H1 (cell line): ENCODE data around the gene FANCI. TPM values are rescaled to one million over a fixed set of nuclear protein-coding genes. Genes with fewer than 3 reads are reported as not detected.

ENCODE experiments used
- CBX5 ChIP-seq: fragments of 300-800, 300-1000 bp; sonication (generic); IDR thresholded peaks from 2 replicates; pipeline ENCODE4 v1.7.1; 2016; ENCODE audit warnings: antibody characterized with exemption, low read length, low read depth
- POLR2AphosphoS5 ChIP-seq: IDR thresholded peaks from 2 replicates; pipeline ENCODE4 v1.6.1; 2011; ENCODE audit warnings: low read depth, low read length
- RXRA ChIP-seq: IDR thresholded peaks from 2 replicates; pipeline ENCODE4 v1.6.1; 2011; ENCODE audit warnings: low read depth, mild to moderate bottlenecking, low read length, moderate library complexity; ENCODE audit not compliant: insufficient read depth
- SIN3A ChIP-seq, 2 experiments: IDR thresholded peaks in 1 of 2; conservative IDR thresholded peaks in 1 of 2; 2 replicates each; pipeline ENCODE4 v1.6.1; 2011 to 2012; ENCODE audit warnings: low read length in 2 of 2, improper control_type of control experiment in 1 of 2, low read depth in 1 of 2, mild to moderate bottlenecking in 1 of 2
- SP2 ChIP-seq: IDR thresholded peaks from 2 replicates; pipeline ENCODE4 v1.6.1; 2012; ENCODE audit warnings: mild to moderate bottlenecking, low read length, inconsistent platforms
- TAF1 ChIP-seq: IDR thresholded peaks from 2 replicates; pipeline ENCODE4 v1.6.1; 2011; ENCODE audit warnings: mild to moderate bottlenecking, low read depth, low read length
- polyA plus RNA-seq, 7 experiments: library from polyadenylated mRNA; depleted of rRNA in 3 of 7; stranded (reverse) in 5 of 7; unstranded in 2 of 7; fragments of >200 nt in 5 of 7; fragments of 200-250 nt in 2 of 7; gene quantifications; 1 replicate in 5 of 7; 2 replicates in 1 of 7; 4 replicates in 1 of 7; pipeline versions ENCODE4 v1.2.1 to v1.2.3, GENCODE V29; 2011 to 2013; ENCODE audit warnings: missing spikeins in 2 of 7, mixed read lengths in 2 of 7
- total RNA-seq: library from RNA; stranded (reverse); fragmentation: NEBNext Ultra II Directional; extraction: Animal tissue kit (Norgen Biotek cat#: 25700); gene quantifications from 2 replicates; pipeline ENCODE4 v1.2.1, GENCODE V29; 2021
- TF ChIP-seq, protein P1 (sequence below): IDR thresholded peaks from 2 replicates; pipeline ENCODE4 v1.6.1; 2012; ENCODE audit warnings: inconsistent platforms

Gene FANCI
- total and polyA plus RNA-seq, 2 of the 8 experiments (the other 6 are each of a cell fraction or from before 2014, with no cell fraction given) = 37.8 to 115 TPM

DNA sequence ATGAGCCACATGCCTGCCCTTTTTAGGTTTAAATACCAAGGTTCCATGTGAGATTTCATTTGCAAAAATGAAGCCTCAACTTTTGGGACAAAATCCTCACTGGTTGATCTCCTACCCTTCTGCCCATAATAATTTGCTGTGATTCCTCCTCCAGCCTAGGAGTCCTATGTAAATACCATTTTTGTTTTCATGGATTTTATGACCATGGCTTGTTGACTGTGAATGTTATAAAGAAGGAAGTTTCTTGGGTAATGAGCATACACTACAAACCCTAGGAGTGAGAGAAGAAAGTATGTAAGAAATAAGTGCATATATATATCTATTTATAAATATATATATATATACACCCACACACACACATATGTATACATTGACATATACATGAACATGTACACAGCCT lies 35.5 kb upstream of the FANCI start (continued):
- TF ChIP-seq POLR2AphosphoS5 (no peak), TAF1 (no peak), RXRA (no peak), SP2 (no peak), SIN3A (conservative IDR thresholded peaks at IDR 0.05 in 1 of 2, IDR thresholded peaks at IDR 0.05 in 1 of 2; ENCODE audit: low read depth in 1 of 2, low read length in 2 of 2) (no peak), CBX5 (no peak)
- TF ChIP-seq, protein P1, sequence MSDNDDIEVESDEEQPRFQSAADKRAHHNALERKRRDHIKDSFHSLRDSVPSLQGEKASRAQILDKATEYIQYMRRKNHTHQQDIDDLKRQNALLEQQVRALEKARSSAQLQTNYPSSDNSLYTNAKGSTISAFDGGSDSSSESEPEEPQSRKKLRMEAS = no peak
